GM21717 (cell line): ENCODE results near the gene SP100.

Experiments
- ATAC-seq: cut with Tn5 transposase; IDR thresholded peaks from one replicate; pipeline ENCODE4 v1.9.1; 2021; ENCODE audit warnings: mild to moderate bottlenecking, moderate library complexity; ENCODE audit not compliant: unreplicated experiment

Gene SP100

GRCh38 chr2:230525682-230526081, 109.7 kb downstream of the SP100 start:
- no peak for ATAC-seq

DNA sequence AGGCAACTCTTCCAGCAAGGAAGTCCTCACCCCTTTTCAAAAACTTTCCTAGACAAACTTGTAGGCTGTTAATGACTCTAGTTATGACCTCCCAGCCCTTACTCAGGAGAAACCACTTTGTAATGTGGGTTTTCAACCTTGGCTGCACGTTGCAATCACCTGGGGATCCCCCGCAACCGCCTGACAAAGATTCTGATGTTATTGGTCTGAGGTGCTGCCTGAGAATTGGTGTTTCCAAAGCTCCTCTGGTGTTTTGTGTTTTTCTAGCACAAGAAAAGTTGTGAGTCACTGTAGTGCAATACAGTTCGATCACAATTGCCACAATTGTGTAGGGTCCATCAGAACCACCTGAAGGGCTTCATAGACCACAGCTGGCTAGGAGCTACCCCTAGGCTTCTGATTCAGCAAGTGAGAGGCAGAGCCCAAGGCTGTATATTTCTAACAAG, 121.6 kb downstream of the SP100 start:
- peak; percentile 67 for ATAC-seq

DNA sequence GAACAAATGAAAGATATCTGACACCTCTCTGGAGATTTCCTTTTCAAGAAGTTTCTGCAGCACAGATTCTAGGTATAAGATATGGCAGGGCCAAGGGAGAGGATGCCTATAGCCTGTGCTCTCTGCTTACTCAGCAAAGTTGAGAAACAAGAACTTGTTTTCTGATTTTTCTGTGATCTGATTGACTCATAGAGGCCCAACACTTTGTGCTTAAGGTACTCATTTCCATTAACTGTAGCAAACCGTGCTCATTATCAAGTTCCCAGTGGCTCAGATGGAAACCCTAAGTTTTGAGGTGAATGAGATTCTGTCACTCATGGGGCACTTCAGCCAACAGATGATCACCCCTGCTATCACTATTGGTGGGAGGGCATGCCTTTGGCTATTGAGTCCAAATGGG, 124.3 kb downstream of the SP100 start:
- no peak for ATAC-seq

- peak; percentile 73 for ATAC-seq
Observed at GRCh38 chr2:230541934-230542380, 126.0 kb downstream of the SP100 start.

- no peak for ATAC-seq
Observed at GRCh38 chr2:230542751-230543150, 126.8 kb downstream of the SP100 start.

- no peak for ATAC-seq
Observed at GRCh38 chr2:230552181-230552580, 136.2 kb downstream of the SP100 start.

DNA sequence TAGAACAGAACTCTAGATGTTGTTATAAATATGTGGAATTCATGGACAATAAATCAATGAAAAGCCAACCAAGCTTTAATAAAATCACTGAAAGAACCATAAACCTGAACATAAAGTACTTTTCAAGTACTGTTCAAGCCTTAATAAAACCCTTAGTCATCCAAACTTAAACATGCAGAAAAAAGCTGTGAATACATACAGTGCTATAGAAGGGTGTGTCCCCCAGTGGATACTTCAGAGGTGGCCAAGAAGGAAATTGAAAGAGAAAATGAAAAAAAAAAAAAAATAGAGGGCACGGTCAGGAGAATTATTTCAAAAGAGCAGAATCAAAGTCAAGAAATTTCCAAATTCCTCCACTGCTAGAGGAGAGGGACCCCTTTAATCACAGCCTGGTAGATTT, 141.1 kb downstream of the SP100 start:
- no peak for ATAC-seq

- ATAC-seq: no peak
Observed at GRCh38 chr2:230564805-230565779, 149.1 kb downstream of the SP100 start.

DNA sequence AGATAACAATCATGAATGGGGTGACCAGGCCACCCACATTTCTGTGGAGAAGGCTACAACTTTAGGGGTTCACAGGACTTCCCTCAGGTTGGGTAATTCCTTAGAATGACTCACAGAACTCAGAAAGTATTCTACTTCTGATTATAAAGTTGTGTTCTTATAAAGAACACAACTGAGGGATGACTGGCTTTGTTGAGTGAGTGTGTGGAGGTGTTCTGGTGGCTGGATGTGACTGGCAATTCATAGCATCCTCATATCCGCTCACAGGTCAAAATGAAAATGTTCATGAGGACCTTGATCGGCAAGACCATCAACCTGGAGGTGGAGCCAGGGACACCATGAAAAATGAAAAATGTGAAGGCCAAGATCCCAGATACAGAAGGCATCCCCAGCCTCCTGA, 153.3 kb downstream of the SP100 start:
- ATAC-seq: no peak

GRCh38 chr2:230570987-230571386, 155.0 kb downstream of the SP100 start:
- ATAC-seq: no peak

DNA sequence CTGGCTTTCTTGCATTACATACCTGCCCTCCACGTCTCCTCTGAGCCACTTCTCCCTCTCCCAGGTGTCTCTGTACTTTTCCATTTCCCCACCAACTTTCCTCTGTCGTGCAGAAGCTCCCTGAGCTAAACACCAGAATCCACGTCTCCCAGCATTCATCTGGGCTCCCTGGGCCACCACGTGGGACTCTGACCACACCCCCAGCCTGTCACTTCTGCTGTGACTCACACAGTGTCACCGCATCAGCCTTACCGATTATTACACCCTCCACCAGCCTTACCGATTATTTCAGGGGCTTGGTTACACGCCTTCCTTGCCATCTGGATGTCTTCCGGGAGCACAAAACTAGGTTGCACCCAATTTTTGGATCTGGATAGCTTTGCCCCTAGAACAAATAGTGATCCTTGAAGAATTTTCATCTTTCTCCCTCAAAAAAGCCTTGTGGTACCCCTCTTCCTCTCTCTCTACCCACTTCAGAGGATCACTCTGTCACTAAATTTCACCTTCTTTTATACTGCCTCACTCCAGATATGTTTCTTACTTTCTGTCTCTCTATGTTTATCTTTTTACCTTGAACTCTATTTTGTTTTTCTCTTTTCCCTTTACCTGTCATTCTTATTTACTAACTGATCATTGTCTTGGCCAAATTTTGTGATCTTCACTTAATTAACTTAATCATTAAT, 159.8 kb downstream of the SP100 start:
- ATAC-seq: no peak

GRCh38 chr2:230577114-230577513, 161.1 kb downstream of the SP100 start:
- ATAC-seq: no peak

GRCh38 chr2:230578106-230578505, 162.1 kb downstream of the SP100 start:
- no peak for ATAC-seq

DNA sequence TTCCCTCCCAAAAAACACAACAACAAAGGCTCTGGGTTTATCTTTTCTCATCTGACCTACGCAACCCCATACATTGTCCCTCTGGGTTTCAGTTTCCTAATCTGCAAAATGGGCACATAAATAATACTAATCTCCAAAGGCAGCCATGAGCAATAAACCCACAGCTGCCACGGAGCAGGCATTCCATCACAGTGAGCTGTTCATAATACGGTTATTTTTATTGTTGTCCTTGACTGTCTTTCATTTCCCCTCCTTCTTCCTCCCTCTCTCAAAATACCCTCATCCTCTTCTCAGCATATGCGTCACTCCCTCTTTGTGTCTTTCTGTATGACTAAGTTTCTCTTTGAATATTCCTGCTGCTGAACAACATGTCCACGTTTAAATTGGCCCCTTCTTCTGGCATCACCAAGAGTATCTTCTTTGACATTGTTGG, 166.9 kb downstream of the SP100 start:
- peak; percentile 82 for ATAC-seq

- peak; percentile 38 for ATAC-seq
Observed at GRCh38 chr2:230583581-230583980, 167.6 kb downstream of the SP100 start.

DNA sequence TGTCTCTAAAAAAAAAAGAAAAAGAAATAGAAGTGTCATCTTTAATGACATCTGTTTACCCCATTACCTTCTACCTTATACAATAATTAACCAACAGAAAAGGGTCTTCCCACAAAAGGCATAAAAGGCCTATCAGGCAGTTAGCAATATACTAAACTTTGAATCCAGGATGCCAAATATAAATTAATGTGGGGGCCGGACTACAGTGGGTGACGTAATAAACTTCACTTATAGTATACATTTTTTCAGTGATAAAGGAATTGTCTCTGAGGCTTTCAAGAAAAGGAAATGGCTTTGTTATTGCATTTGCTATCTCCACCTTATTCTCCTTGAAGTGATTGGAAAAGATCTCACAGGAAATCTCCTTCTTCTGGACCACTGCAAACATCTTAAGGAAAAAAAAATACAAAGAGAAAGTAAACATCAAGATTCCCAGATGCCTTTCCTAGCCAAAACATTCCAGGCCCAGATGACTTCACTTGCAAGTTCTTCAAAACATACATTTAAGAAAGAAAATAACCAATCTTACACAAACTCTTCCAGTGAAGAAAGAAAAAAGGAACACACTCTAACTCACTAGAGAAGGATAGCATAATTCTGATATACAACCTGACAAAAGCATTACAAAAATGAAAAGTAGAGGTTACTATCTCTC, 170.5 kb downstream of the SP100 start:
- no peak for ATAC-seq

- peak; percentile 6 for ATAC-seq
Observed at GRCh38 chr2:230589025-230589424, 173.0 kb downstream of the SP100 start.

GRCh38 chr2:230589497-230590015, 173.6 kb downstream of the SP100 start:
- ATAC-seq: peak; percentile 94

DNA sequence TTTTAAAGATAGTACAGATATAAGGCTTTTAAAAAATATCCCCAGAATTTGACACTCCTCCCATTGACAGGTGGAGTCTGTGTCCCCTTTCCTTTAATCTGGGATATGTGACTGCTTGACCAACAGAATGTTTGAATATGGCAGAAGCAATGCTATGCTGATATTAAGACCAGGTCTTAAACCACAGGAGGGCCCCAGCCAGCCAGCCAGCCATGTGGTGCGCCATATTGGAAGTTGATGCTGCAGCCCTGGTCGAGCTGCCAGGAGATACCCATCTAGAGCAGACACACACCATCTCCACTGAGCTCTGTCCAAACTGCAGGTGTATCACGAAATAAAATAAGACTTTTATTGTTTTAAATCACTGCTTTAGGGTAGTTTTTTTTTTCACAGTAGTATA, 174.3 kb downstream of the SP100 start:
- no peak for ATAC-seq

- ATAC-seq: no peak
Observed at GRCh38 chr2:230591850-230592249, 175.8 kb downstream of the SP100 start.

DNA sequence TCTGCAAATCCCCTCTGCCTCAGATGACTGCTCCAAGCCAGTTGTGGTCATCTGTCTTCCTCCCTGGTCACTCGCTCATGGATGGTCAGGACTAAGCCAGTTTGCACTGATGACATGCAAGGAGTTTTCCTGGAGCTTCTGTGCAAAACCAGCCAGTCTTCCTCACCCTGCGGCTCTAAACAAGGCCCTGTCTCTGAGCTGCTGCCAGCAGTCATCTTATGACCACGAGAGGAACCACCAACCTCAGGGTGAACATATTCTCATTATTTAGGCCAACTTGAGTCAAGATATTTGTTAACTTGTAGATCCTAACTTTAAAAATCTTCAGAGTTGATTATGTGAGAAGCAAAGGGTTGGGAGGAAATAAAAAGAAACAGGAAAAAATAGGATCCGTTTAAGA, 176.8 kb downstream of the SP100 start:
- no peak for ATAC-seq
